ENCODE data around the gene PRX.

- TF ChIP-seq CTCF (IDR thresholded peaks at IDR 0.05), result no peak
- TF ChIP-seq POLR2A (IDR thresholded peaks at IDR 0.05), result no peak
Observed at GRCh38 chr19:40419780-40420179, 6.6 kb upstream of the PRX start.
